ENCODE results near the gene DRAP1.

DRAP1 gene

DNA sequence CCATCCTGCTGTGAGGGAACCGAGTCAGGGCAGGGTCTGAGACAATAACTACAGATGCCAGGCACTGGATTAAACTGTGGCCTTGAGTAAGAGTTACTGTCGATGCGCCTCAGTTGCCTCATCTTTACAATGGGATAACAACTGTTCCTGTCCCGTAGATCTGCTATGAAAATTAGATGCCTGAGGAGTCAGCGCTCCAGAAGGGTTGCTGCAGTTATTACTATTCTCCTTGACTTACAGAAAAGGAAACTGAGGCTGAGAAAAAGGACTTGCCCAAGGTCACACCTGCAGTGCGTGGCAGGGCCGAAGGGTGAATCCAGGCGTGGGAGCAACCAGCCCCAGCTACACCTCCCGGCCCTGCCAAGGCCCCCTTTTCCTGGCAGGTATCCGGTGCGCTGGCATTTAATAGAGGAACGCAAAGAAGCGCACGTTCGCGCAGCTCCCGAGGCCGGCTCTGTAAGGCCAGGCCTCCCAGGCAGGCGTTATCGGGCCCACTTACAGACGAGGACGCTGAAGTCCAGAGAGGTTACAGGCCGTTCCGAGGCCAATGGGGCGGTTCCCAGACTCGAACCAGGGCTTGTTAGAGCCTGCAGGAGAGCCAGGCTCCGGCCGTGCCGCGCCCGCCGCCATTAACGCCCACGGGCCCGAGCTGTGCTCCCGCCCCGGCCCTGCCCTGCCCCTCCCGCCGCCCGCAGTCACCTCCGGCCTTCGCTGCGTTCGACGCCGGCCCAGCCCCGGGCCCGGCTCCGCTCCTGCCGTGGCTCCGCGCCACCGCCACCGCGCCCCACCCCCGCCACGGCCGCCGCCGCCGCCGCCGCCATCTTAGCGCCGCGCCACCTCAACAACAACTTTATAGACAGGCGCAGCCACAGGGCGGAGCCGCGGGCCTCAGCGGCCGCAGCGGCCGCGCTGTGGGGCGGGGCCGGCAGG lies 750 bp upstream of the DRAP1 start, which contains the start of gene C11orf68:
C11orf68 (minus strand) TSS at position 852 of the 930 bp plus-strand sequence; CDS start at position 821, 31 bp downstream.
- TF ChIP-seq POLR2AphosphoS5 (IDR thresholded peaks at IDR 0.05; ENCODE audit: low read depth, low read length), result no peak
- peak; percentile 31; the same call in 1 of the 2 replicates for TF ChIP-seq SIN3A (IDR thresholded peaks at IDR 0.05; ENCODE audit: borderline replicate concordance, insufficient read depth, low read length)
- TF ChIP-seq FOXP2 (optimal IDR thresholded peaks at IDR 0.05; ENCODE audit: borderline replicate concordance, extremely low read depth, extremely low read length, insufficient read depth), result no peak
- peak; percentile 70; the same call in 1 of the 2 replicates for TF ChIP-seq TAF1 (IDR thresholded peaks at IDR 0.05; ENCODE audit: borderline replicate concordance, insufficient read depth, low read length)
- TF ChIP-seq, protein P1, sequence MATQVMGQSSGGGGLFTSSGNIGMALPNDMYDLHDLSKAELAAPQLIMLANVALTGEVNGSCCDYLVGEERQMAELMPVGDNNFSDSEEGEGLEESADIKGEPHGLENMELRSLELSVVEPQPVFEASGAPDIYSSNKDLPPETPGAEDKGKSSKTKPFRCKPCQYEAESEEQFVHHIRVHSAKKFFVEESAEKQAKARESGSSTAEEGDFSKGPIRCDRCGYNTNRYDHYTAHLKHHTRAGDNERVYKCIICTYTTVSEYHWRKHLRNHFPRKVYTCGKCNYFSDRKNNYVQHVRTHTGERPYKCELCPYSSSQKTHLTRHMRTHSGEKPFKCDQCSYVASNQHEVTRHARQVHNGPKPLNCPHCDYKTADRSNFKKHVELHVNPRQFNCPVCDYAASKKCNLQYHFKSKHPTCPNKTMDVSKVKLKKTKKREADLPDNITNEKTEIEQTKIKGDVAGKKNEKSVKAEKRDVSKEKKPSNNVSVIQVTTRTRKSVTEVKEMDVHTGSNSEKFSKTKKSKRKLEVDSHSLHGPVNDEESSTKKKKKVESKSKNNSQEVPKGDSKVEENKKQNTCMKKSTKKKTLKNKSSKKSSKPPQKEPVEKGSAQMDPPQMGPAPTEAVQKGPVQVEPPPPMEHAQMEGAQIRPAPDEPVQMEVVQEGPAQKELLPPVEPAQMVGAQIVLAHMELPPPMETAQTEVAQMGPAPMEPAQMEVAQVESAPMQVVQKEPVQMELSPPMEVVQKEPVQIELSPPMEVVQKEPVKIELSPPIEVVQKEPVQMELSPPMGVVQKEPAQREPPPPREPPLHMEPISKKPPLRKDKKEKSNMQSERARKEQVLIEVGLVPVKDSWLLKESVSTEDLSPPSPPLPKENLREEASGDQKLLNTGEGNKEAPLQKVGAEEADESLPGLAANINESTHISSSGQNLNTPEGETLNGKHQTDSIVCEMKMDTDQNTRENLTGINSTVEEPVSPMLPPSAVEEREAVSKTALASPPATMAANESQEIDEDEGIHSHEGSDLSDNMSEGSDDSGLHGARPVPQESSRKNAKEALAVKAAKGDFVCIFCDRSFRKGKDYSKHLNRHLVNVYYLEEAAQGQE (IDR thresholded peaks at IDR 0.05; ENCODE audit: insufficient read depth in 1 of 2, low read depth in 2 of 2, low read length in 2 of 2), result no peak

DNA sequence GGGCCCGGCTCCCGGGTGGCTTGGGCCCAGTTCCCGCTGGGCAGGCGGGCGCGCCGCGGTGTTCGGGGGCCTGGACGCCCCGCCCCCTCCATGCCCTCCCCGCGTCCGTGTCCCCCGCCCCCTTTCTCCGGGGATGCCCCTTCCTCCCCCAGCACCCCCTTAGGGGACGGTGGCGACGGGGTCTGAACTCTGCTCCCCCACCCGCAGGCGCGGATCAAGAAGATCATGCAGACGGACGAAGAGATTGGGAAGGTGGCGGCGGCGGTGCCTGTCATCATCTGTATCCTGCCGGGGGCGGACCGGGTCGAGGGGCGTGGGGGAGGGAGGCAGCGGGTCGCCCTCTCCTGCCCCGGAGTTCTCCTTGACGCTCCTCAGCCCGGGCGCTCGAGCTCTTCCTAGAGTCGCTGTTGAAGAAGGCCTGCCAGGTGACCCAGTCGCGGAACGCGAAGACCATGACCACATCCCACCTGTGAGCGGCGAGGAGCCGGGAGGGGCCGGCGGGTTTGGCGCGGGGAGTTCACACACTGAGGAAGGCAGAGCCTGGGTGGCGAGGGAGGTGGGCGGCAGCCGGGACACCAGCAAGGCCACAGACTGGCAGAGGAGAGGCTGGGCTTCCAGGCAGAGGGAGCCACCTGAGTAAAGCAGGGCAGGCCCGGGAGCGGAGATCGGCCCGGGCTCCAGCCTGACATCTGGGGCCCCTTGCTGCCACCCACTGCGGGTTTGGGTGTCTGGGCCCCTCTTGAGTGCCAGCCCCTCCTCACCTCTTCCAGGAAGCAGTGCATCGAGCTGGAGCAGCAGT lies 546 bp downstream of the DRAP1 start:
- TF ChIP-seq, protein P1 (IDR thresholded peaks at IDR 0.05; ENCODE audit: insufficient read depth in 1 of 2, low read depth in 2 of 2, low read length in 2 of 2), result no peak
- TF ChIP-seq TAF1 (IDR thresholded peaks at IDR 0.05; ENCODE audit: borderline replicate concordance, insufficient read depth, low read length) (no peak), POLR2AphosphoS5 (IDR thresholded peaks at IDR 0.05; ENCODE audit: low read depth, low read length) (no peak), FOXP2 (optimal IDR thresholded peaks at IDR 0.05; ENCODE audit: borderline replicate concordance, extremely low read depth, extremely low read length, insufficient read depth) (no peak), SIN3A (IDR thresholded peaks at IDR 0.05; ENCODE audit: borderline replicate concordance, insufficient read depth, low read length) (no peak; the same call in 1 of the 2 replicates)

DNA sequence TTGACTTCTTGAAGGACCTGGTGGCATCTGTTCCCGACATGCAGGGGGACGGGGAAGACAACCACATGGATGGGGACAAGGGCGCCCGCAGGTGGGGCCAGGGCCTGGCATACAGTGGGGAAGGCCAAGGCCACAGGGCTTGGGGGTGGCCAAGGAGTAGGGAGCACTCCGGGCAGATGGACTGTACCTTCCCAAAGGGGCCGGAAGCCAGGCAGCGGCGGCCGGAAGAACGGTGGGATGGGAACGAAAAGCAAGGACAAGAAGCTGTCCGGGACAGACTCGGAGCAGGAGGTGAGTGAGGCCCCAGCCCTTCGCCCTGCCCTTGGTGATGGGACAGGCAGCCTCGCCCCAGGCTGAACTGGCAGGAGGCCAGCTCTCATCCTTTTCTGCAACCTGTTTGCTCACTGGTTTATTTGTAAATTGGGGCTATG lies 1.2 kb downstream of the DRAP1 start:
- TF ChIP-seq SIN3A (IDR thresholded peaks at IDR 0.05; ENCODE audit: borderline replicate concordance, insufficient read depth, low read length) (no peak), TAF1 (IDR thresholded peaks at IDR 0.05; ENCODE audit: borderline replicate concordance, insufficient read depth, low read length) (no peak), POLR2AphosphoS5 (IDR thresholded peaks at IDR 0.05; ENCODE audit: low read depth, low read length) (no peak), FOXP2 (optimal IDR thresholded peaks at IDR 0.05; ENCODE audit: borderline replicate concordance, extremely low read depth, extremely low read length, insufficient read depth) (no peak)
- TF ChIP-seq, protein P1 (IDR thresholded peaks at IDR 0.05; ENCODE audit: insufficient read depth in 1 of 2, low read depth in 2 of 2, low read length in 2 of 2), result no peak

DNA sequence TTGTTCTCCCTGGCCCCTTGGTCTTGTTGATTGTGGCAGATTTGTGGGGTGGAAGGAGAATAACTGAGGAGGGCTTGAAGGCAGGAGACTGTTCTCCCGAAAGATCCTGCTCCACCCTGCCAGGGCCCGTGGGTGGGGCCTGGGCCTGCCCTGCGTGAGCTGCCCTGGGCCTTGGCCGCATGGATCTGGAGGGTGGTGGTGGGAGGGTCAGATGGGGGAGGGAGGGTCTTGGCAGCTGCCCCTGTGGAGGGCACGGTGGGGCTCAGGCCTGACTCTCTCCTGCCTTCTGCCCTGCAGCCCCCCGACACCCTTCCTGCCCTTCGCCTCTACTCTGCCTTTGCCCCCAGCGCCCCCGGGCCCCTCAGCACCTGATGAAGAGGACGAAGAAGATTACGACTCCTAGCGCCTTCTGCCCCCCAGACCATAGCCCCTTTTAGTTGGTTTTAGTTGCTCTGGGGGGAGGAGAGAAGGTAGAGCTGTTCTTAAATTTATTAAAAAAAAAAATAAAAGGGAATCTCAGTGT lies 1.9 kb downstream of the DRAP1 start:
- TF ChIP-seq TAF1 (IDR thresholded peaks at IDR 0.05; ENCODE audit: borderline replicate concordance, insufficient read depth, low read length), result no peak
- no peak for TF ChIP-seq FOXP2 (optimal IDR thresholded peaks at IDR 0.05; ENCODE audit: borderline replicate concordance, extremely low read depth, extremely low read length, insufficient read depth)
- TF ChIP-seq, protein P1 (IDR thresholded peaks at IDR 0.05; ENCODE audit: insufficient read depth in 1 of 2, low read depth in 2 of 2, low read length in 2 of 2), result no peak
- no peak for TF ChIP-seq POLR2AphosphoS5 (IDR thresholded peaks at IDR 0.05; ENCODE audit: low read depth, low read length)
- TF ChIP-seq SIN3A (IDR thresholded peaks at IDR 0.05; ENCODE audit: borderline replicate concordance, insufficient read depth, low read length), result no peak
